Measurements from ENCODE around the gene FBN1.

The FBN1 gene

DNA sequence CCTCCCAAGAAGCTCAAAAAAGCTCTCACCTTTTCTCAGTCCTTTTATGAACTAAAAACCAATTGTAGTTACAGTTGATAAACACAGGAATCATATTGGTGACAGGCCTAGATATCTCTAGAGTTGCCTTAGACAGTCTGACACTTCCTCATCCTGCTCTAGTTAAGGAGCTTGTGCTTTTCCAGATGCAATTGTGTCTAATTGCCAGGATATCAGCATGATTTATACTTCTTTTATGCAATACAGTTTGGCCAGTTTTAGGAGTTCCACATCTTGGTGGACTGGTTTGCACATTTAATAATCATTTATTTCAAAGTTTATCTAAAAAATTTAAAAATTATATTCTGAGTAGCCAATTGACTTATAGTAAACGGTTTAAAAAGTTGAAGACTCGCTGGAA lies 218.6 kb downstream of the FBN1 start:
- Histone ChIP-seq H3K27me3 (replicated peaks; ENCODE audit: insufficient read depth, low read length) (no peaks in the 10 kb centered on the region), H3F3A (ENCODE audit: insufficient read depth, low read length) (no peaks in the 10 kb centered on the region), H3K4me3 (ENCODE audit: low read length) (no peak overlapping the region), H4K20me1 (ENCODE audit: insufficient read depth, low read length) (no peaks in the 10 kb centered on the region), H3K36me3 (replicated peaks; ENCODE audit: insufficient read depth, low read length) (no peaks in the 10 kb centered on the region), H3K4me1 (ENCODE audit: low read length) (no peaks in the 10 kb centered on the region), H3K9me2 (replicated peaks; ENCODE audit: insufficient read depth, low read length) (no peaks in the 10 kb centered on the region), H3K9ac (ENCODE audit: low read length) (no peak overlapping the region), H3K4me2 (ENCODE audit: low read depth, low read length) (no peak overlapping the region), H3K9me3 (replicated peaks; ENCODE audit: insufficient read depth, low read length) (no peaks in the 10 kb centered on the region), H3K27ac (ENCODE audit: low read length) (no peak overlapping the region), H2AFZ (ENCODE audit: low read length) (no peak overlapping the region), H3K79me2 (ENCODE audit: low read length) (no peaks in the 10 kb centered on the region)
- DNase-seq = no peak
- TF ChIP-seq, protein P1, sequence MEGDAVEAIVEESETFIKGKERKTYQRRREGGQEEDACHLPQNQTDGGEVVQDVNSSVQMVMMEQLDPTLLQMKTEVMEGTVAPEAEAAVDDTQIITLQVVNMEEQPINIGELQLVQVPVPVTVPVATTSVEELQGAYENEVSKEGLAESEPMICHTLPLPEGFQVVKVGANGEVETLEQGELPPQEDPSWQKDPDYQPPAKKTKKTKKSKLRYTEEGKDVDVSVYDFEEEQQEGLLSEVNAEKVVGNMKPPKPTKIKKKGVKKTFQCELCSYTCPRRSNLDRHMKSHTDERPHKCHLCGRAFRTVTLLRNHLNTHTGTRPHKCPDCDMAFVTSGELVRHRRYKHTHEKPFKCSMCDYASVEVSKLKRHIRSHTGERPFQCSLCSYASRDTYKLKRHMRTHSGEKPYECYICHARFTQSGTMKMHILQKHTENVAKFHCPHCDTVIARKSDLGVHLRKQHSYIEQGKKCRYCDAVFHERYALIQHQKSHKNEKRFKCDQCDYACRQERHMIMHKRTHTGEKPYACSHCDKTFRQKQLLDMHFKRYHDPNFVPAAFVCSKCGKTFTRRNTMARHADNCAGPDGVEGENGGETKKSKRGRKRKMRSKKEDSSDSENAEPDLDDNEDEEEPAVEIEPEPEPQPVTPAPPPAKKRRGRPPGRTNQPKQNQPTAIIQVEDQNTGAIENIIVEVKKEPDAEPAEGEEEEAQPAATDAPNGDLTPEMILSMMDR (IDR thresholded peaks at IDR 0.05; ENCODE audit: low read length) = no peak
- TF ChIP-seq EZH2phosphoT487 (IDR thresholded peaks at IDR 0.05; ENCODE audit: low read length) (no peak), EZH2 (optimal IDR thresholded peaks at IDR 0.05; ENCODE audit: low read depth, low read length) (no peak)

- TF ChIP-seq, protein P1 (IDR thresholded peaks at IDR 0.05; ENCODE audit: low read length) = no peak
- TF ChIP-seq EZH2 (optimal IDR thresholded peaks at IDR 0.05; ENCODE audit: low read depth, low read length) (no peak), EZH2phosphoT487 (IDR thresholded peaks at IDR 0.05; ENCODE audit: low read length) (no peak)
- Histone ChIP-seq H3K27me3 (replicated peaks; ENCODE audit: insufficient read depth, low read length) (no peaks in the 10 kb centered on the region), H3F3A (ENCODE audit: insufficient read depth, low read length) (no peaks in the 10 kb centered on the region)
These were observed 219.5 kb downstream of the FBN1 start for GRCh38 chr15:48426044-48426443.

DNA sequence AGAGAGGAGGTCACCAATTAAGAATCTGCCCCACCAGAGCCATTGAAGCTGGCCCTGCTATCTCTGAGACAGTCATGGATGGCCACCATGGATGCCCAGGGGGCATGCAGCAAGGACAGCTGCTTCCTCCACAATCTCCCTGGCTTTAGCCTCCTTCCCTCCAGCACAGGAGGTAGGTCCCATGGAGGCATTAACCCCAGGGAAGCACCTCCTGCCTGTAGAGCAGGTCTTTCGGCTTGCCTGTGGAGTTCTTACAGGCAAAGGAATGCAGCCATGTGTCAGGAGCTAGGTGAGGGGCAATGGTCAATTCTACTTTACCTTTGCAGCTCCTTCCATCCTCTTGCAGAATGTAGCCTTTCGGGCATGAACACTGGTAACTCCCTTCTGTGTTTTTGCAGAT lies 220.5 kb downstream of the FBN1 start:
- H3K4me2 ChIP-seq (ENCODE audit: low read depth, low read length) = no peak overlapping the region
- peaks cover 11% of the 10 kb centered on the region for H3K4me1 ChIP-seq (ENCODE audit: low read length)
- no peak overlapping the region for H3K9ac ChIP-seq (ENCODE audit: low read length)
- H3K9me2 ChIP-seq (replicated peaks; ENCODE audit: insufficient read depth, low read length) = no peaks in the 10 kb centered on the region
- H2AFZ ChIP-seq (ENCODE audit: low read length) = no peak overlapping the region
- TF ChIP-seq EZH2 (optimal IDR thresholded peaks at IDR 0.05; ENCODE audit: low read depth, low read length) = no peak
- no peak for TF ChIP-seq EZH2phosphoT487 (IDR thresholded peaks at IDR 0.05; ENCODE audit: low read length)
- TF ChIP-seq, protein P1 (IDR thresholded peaks at IDR 0.05; ENCODE audit: low read length) = no peak
- H3K36me3 ChIP-seq (replicated peaks; ENCODE audit: insufficient read depth, low read length) = no peaks in the 10 kb centered on the region
- no peaks in the 10 kb centered on the region for H4K20me1 ChIP-seq (ENCODE audit: insufficient read depth, low read length)
- no peak for DNase-seq
- H3F3A ChIP-seq (ENCODE audit: insufficient read depth, low read length) = no peaks in the 10 kb centered on the region
- no peaks in the 10 kb centered on the region for H3K9me3 ChIP-seq (replicated peaks; ENCODE audit: insufficient read depth, low read length)
- H3K27me3 ChIP-seq (replicated peaks; ENCODE audit: insufficient read depth, low read length) = no peaks in the 10 kb centered on the region
- no peak overlapping the region for H3K4me3 ChIP-seq (ENCODE audit: low read length)
- no peaks in the 10 kb centered on the region for H3K79me2 ChIP-seq (ENCODE audit: low read length)
- H3K27ac ChIP-seq (ENCODE audit: low read length) = no peak overlapping the region

More at GRCh38 chr15:48426044-48426443, 219.5 kb downstream of the FBN1 start:
- Histone ChIP-seq H3K9ac (ENCODE audit: low read length) (no peak overlapping the region), H4K20me1 (ENCODE audit: insufficient read depth, low read length) (no peaks in the 10 kb centered on the region), H3K79me2 (ENCODE audit: low read length) (no peaks in the 10 kb centered on the region), H3K4me1 (ENCODE audit: low read length) (peaks cover 4% of the 10 kb centered on the region; the same call in 1 of the 2 replicates), H3K36me3 (replicated peaks; ENCODE audit: insufficient read depth, low read length) (no peaks in the 10 kb centered on the region), H3K9me2 (replicated peaks; ENCODE audit: insufficient read depth, low read length) (no peaks in the 10 kb centered on the region), H3K27ac (ENCODE audit: low read length) (no peak overlapping the region), H3K9me3 (replicated peaks; ENCODE audit: insufficient read depth, low read length) (no peaks in the 10 kb centered on the region), H2AFZ (ENCODE audit: low read length) (no peak overlapping the region), H3K4me2 (ENCODE audit: low read depth, low read length) (no peak overlapping the region), H3K4me3 (ENCODE audit: low read length) (no peak overlapping the region)
- no peak for DNase-seq

Data from MM.1S (cell line).